Osteocyte (in vitro differentiated cells): Measurements from ENCODE around the gene TPRKB. TPM values are rescaled to one million over a fixed set of nuclear protein-coding genes. Genes with fewer than 3 reads are reported as not detected.
"Not testable (repeated sequence)": the region's sequence is repeated elsewhere in the genome, so short reads cannot be mapped to it uniquely, and the experiment has no call there.

Source experiments
- DNase-seq: peaks from one replicate; pipeline ENCODE4 v3.0.0; 2021; ENCODE audit warnings: mixed read lengths; ENCODE audit not compliant: unreplicated experiment; ENCODE audit errors: extremely low spot score
- H3K27ac Mint-ChIP-seq: one replicate; pipeline ENCODE4 v1.8.0; 2021; ENCODE audit warnings: mild to moderate bottlenecking, mixed read lengths; ENCODE audit not compliant: unreplicated experiment
- H3K27me3 Mint-ChIP-seq: one replicate; pipeline ENCODE4 v1.8.0; 2021; ENCODE audit warnings: mixed read lengths; ENCODE audit not compliant: unreplicated experiment
- H3K36me3 Mint-ChIP-seq: one replicate; pipeline ENCODE4 v1.8.0; 2021; ENCODE audit warnings: mixed read lengths; ENCODE audit not compliant: unreplicated experiment
- H3K4me1 Mint-ChIP-seq: one replicate; pipeline ENCODE4 v1.8.0; 2021; ENCODE audit warnings: mixed read lengths; ENCODE audit not compliant: unreplicated experiment
- H3K4me3 Mint-ChIP-seq: one replicate; pipeline ENCODE4 v1.8.0; 2021; ENCODE audit warnings: mild to moderate bottlenecking, moderate library complexity, mixed read lengths; ENCODE audit not compliant: unreplicated experiment
- H3K9me3 Mint-ChIP-seq: one replicate; pipeline ENCODE4 v1.8.0; 2021; ENCODE audit warnings: mixed read lengths; ENCODE audit not compliant: unreplicated experiment
- total RNA-seq: library from RNA; stranded (reverse); gene quantifications from 2 replicates; pipeline ENCODE4 v1.2.1, GENCODE V29; 2021
- TF ChIP-seq, protein P1 (sequence below): fragments of 200-600 bp; sonication (generic); IDR thresholded peaks from 2 replicates; pipeline ENCODE4 v1.5.0; 2021; ENCODE audit warnings: antibody characterized with exemption, mild to moderate bottlenecking, moderate library complexity

The TPRKB gene
- total RNA-seq, 1 donor from 2014 or later, result 16.7 TPM

DNA sequence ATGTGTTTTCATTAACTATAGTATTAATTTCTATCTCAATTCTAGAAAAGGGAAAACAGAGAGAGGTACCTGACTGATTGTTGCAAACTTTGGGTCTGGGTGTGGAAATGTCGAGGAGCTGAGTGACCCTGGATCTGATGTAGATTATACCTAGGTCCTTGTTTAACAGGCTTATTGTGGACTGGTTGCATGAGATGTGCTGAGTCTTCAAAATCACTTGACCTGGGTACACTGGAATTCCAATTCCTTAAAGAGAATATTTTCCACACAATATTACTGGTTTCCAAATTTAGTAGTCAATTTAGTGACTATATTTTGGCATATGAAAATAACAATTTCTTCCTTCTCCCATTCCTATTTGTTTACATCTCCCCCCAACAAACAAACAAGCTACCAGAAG is 29.2 kb upstream of the TPRKB start:
- Mint-ChIP-seq H3K27ac (no peak overlapping the region), H3K9me3 (no peaks in the 10 kb centered on the region), H3K4me1 (no peaks in the 10 kb centered on the region), H3K27me3 (no peaks in the 10 kb centered on the region), H3K4me3 (no peak overlapping the region), H3K36me3 (peaks cover 63% of the 10 kb centered on the region)
- TF ChIP-seq, protein P1, sequence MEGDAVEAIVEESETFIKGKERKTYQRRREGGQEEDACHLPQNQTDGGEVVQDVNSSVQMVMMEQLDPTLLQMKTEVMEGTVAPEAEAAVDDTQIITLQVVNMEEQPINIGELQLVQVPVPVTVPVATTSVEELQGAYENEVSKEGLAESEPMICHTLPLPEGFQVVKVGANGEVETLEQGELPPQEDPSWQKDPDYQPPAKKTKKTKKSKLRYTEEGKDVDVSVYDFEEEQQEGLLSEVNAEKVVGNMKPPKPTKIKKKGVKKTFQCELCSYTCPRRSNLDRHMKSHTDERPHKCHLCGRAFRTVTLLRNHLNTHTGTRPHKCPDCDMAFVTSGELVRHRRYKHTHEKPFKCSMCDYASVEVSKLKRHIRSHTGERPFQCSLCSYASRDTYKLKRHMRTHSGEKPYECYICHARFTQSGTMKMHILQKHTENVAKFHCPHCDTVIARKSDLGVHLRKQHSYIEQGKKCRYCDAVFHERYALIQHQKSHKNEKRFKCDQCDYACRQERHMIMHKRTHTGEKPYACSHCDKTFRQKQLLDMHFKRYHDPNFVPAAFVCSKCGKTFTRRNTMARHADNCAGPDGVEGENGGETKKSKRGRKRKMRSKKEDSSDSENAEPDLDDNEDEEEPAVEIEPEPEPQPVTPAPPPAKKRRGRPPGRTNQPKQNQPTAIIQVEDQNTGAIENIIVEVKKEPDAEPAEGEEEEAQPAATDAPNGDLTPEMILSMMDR, result no peak
- no peak for DNase-seq

DNA sequence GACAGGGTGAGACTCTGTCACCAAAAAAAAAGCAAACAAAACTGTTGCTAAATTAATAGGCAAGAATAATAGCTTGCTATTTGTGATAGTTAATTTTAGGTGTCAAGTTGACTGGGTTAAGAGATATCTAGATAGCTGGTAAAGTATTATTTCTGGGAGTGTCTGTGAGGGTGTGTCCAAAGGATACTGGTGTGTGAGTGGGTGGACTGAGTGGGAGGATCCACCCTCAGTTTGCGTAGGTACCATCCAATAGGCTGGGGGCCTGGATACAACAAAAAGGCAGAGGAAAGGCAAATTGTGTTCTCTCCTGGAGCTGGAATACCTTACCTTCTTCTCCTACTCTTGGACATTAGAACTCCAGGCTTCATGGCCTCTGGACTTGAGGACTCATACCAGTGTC is 27.8 kb upstream of the TPRKB start:
- TF ChIP-seq, protein P1, result no peak
- Mint-ChIP-seq H3K9me3 (no peaks in the 10 kb centered on the region), H3K36me3 (peaks cover 62% of the 10 kb centered on the region), H3K27me3 (no peaks in the 10 kb centered on the region), H3K4me1 (no peaks in the 10 kb centered on the region), H3K27ac (no peak overlapping the region), H3K4me3 (no peak overlapping the region)
- DNase-seq, result no peak

GRCh38 chr2:73762571-73762970 is 25.4 kb upstream of the TPRKB start:
- H3K9me3 Mint-ChIP-seq, result no peaks in the 10 kb centered on the region
- H3K4me1 Mint-ChIP-seq, result no peaks in the 10 kb centered on the region

DNA sequence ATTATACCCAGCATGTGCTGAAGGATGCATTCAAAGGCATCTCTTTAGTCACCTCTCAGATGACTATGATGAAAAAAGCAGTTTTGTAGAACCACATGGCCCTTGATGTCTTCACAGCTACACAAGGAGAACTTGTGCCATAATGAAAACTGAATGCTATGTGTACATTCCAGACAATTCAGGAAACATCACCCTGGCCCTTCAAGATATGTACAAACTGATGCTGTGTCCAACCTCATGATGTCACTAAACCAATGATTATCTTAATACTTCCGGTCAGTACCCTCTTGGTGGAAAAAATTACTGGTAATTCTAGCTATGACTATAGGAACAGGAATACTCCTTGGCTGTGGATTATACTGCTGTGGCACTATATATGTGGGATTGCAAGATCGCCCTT is 22.8 kb upstream of the TPRKB start:
- Mint-ChIP-seq H3K9me3 (no peaks in the 10 kb centered on the region), H3K27ac (no peak overlapping the region), H3K4me1 (no peaks in the 10 kb centered on the region), H3K27me3 (no peaks in the 10 kb centered on the region), H3K4me3 (no peak overlapping the region), H3K36me3 (peaks cover 46% of the 10 kb centered on the region)
- DNase-seq, result no peak
- TF ChIP-seq, protein P1, result no peak

More at GRCh38 chr2:73762571-73762970, 25.4 kb upstream of the TPRKB start:
- no peak for DNase-seq
- Mint-ChIP-seq H3K4me3 (no peak overlapping the region), H3K27ac (no peak overlapping the region), H3K27me3 (no peaks in the 10 kb centered on the region), H3K36me3 (peaks cover 57% of the 10 kb centered on the region)
- TF ChIP-seq, protein P1, result no peak

GRCh38 chr2:73759285-73759764 is 22.2 kb upstream of the TPRKB start:
- no peak for DNase-seq
- H3K9me3 Mint-ChIP-seq, result peaks cover 3% of the 10 kb centered on the region
- no peaks in the 10 kb centered on the region for H3K4me1 Mint-ChIP-seq
- H3K36me3 Mint-ChIP-seq, result peaks cover 44% of the 10 kb centered on the region
- no peaks in the 10 kb centered on the region for H3K27me3 Mint-ChIP-seq
- TF ChIP-seq, protein P1, result no peak
- H3K4me3 Mint-ChIP-seq, result no peak overlapping the region
- H3K27ac Mint-ChIP-seq, result no peak overlapping the region

DNA sequence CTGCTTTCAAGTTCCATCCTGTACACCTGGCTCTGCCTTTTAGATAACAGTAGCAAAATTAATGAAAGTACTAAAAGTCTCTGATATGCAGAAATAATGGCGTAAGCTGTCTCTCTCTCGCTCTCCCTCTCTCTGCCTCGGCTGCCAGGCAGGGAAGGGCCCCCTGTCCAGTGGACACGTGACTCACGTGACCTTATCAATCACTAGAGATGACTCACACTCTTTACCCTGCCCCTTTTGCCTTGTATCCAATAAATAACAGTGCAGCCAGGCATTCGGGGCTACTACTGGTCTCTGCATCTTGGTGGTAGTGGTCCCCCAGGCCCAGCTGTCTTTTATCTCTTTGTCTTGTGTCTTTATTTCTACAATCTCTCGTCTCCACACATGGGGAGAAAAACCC is 17.2 kb upstream of the TPRKB start:
- not testable (repeated sequence) for H3K4me3 Mint-ChIP-seq, H3K27me3 Mint-ChIP-seq, DNase-seq, H3K27ac Mint-ChIP-seq, H3K4me1 Mint-ChIP-seq, H3K9me3 Mint-ChIP-seq
- peaks cover 35% of the 10 kb centered on the region for H3K36me3 Mint-ChIP-seq
